ENCODE results near the gene CHML.

Gene CHML

GRCh38 chr1:241646201-241646600 lies 6.0 kb upstream of the CHML start:
- DNase-seq (ENCODE audit: low read depth in 1 of 2, low spot score in 1 of 2) = no peak

GRCh38 chr1:241645199-241645598 lies 5.0 kb upstream of the CHML start:
- no peak for DNase-seq (ENCODE audit: low read depth in 1 of 2, low spot score in 1 of 2)

GRCh38 chr1:241644259-241644658 lies 4.1 kb upstream of the CHML start:
- DNase-seq (ENCODE audit: low read depth in 1 of 2, low spot score in 1 of 2) = no peak

GRCh38 chr1:241642593-241642944 lies 2.4 kb upstream of the CHML start:
- no peak for DNase-seq (ENCODE audit: low read depth in 1 of 2, low spot score in 1 of 2)

- no peak for DNase-seq (ENCODE audit: low read depth in 1 of 2, low spot score in 1 of 2)
These were observed 1.8 kb upstream of the CHML start for GRCh38 chr1:241641773-241642592.

- no peak for DNase-seq (ENCODE audit: low read depth in 1 of 2, low spot score in 1 of 2)
These were observed 876 bp upstream of the CHML start for GRCh38 chr1:241640867-241641622.

GRCh38 chr1:241639623-241640148 lies 483 bp downstream of the CHML start:
- peak; percentile 20 to 21 for DNase-seq (ENCODE audit: low read depth in 1 of 2, low spot score in 1 of 2)

GRCh38 chr1:241638909-241639622 lies 1.1 kb downstream of the CHML start:
- DNase-seq (ENCODE audit: low read depth in 1 of 2, low spot score in 1 of 2) = no peak

GRCh38 chr1:241638099-241638682 lies 2.0 kb downstream of the CHML start:
- DNase-seq (ENCODE audit: low read depth in 1 of 2, low spot score in 1 of 2) = no peak

- no peak for DNase-seq (ENCODE audit: low read depth in 1 of 2, low spot score in 1 of 2)
These were observed 2.6 kb downstream of the CHML start for GRCh38 chr1:241637604-241638003.

GRCh38 chr1:241637046-241637590 lies 3.1 kb downstream of the CHML start:
- no peak for DNase-seq (ENCODE audit: low read depth in 1 of 2, low spot score in 1 of 2)

- no peak for DNase-seq (ENCODE audit: low read depth in 1 of 2, low spot score in 1 of 2)
These were observed 3.9 kb downstream of the CHML start for GRCh38 chr1:241636291-241636690.

GRCh38 chr1:241635556-241636152 lies 4.5 kb downstream of the CHML start:
- no peak for DNase-seq (ENCODE audit: low read depth in 1 of 2, low spot score in 1 of 2)

- DNase-seq (ENCODE audit: low read depth in 1 of 2, low spot score in 1 of 2) = no peak
These were observed 7.2 kb downstream of the CHML start for GRCh38 chr1:241632987-241633386.

- DNase-seq (ENCODE audit: low read depth in 1 of 2, low spot score in 1 of 2) = no peak
These were observed 8.5 kb downstream of the CHML start for GRCh38 chr1:241631674-241632073.

- no peak for DNase-seq (ENCODE audit: low read depth in 1 of 2, low spot score in 1 of 2)
These were observed 9.3 kb downstream of the CHML start for GRCh38 chr1:241630899-241631298.

- no peak for DNase-seq (ENCODE audit: low read depth in 1 of 2, low spot score in 1 of 2)
These were observed 9.7 kb downstream of the CHML start for GRCh38 chr1:241630476-241630875.

- DNase-seq (ENCODE audit: low read depth in 1 of 2, low spot score in 1 of 2) = no peak
These were observed 10.2 kb downstream of the CHML start for GRCh38 chr1:241630005-241630404.

GRCh38 chr1:241627453-241628259 lies 12.5 kb downstream of the CHML start:
- peak in 1 of 2 donors; percentile 43 for DNase-seq (ENCODE audit: low read depth in 1 of 2, low spot score in 1 of 2)

GRCh38 chr1:241624935-241625334 lies 15.2 kb downstream of the CHML start:
- no peak for DNase-seq (ENCODE audit: low read depth in 1 of 2, low spot score in 1 of 2)

Data from activated CD4-positive, alpha-beta T cell treated with anti-CD3 and anti-CD28 coated beads, Interleukin-2, amount 50 U/mL, for 24 hours (primary cell).